ENCODE data around the gene MARCHF3. TPM values are rescaled to one million over a fixed set of nuclear protein-coding genes. Genes with fewer than 3 reads are reported as not detected.

MARCHF3 gene
- total and polyA plus RNA-seq, 2 donors (not counting 3 experiments of a cell fraction or from before 2014, with no cell fraction given) = 31.9 to 35.0 TPM

DNA sequence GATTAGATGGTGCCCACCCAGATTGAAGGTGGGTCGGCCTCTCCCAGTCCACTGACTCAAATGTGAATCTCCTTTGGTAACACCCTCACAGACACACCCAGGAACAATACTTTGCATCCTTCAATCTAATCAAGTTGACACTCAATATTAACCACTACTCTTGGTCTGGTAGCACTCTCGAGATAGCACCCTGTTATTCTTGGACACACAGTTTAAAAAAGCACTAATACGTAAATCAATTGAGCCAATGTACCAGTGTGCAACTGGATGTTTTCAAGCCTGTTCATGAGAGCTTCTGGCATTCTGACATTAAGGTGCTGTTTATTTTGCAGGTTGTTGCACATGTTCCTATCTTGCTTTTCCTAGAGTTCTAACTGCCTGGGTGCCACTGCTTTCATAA is 35.3 kb downstream of the MARCHF3 start:
- H3K4me3 ChIP-seq (replicated peaks in 1 of 3; ENCODE audit: insufficient read depth in 1 of 3, low read depth in 1 of 3, low read length in 3 of 3) = no peak overlapping the region
- peaks cover 85% of the 10 kb centered on the region for H3K79me2 ChIP-seq (ENCODE audit: control insufficient read depth, insufficient read depth, low read length)
- H3K27ac ChIP-seq (ENCODE audit: insufficient read depth, low read depth, low read length) = no peak overlapping the region
- no peak overlapping the region for H3K9ac ChIP-seq (replicated peaks; ENCODE audit: extremely low read depth, insufficient read depth, low read length)
- no peak overlapping the region for H2AFZ ChIP-seq (ENCODE audit: low read depth, low read length)
- no peaks in the 10 kb centered on the region for H3K27me3 ChIP-seq (ENCODE audit: control insufficient read depth in 2 of 2, insufficient read depth in 2 of 2, low read length in 2 of 2)
- H3K9me1 ChIP-seq (replicated peaks; ENCODE audit: control insufficient read depth, extremely low read depth, insufficient read depth, low read length) = no peaks in the 10 kb centered on the region
- no peak overlapping the region for H3K4me2 ChIP-seq (ENCODE audit: insufficient read depth, low read length)
- no peaks in the 10 kb centered on the region for H3K9me3 ChIP-seq (replicated peaks; ENCODE audit: control insufficient read depth, insufficient read depth, low read length)
- H3K36me3 ChIP-seq (ENCODE audit: control insufficient read depth in 2 of 2, extremely low read depth in 1 of 2, insufficient read depth in 2 of 2, low read length in 2 of 2) = no peaks in the 10 kb centered on the region
- peaks cover 5% of the 10 kb centered on the region for H3K4me1 ChIP-seq (ENCODE audit: control insufficient read depth, extremely low read depth, insufficient read depth, low read length)
- ChIA-PET POLR2A (no interaction called here), CTCF (no interaction called here)
- dilution Hi-C loops (cut with MboI; ENCODE audit: extremely low pct_ligation_motif_present, low sequenced_read_pairs) = no loop called here
- H4K20me1 ChIP-seq (replicated peaks; ENCODE audit: control insufficient read depth, extremely low read depth, insufficient read depth, low read length) = no peaks in the 10 kb centered on the region
- intact Hi-C loops (cut with micrococcal nuclease) = no loop called here
- TF ChIP-seq GATA2 (IDR thresholded peaks at IDR 0.05; ENCODE audit: insufficient read depth, insufficient read length, low read depth, low read length) (no peak), EZH2 (IDR thresholded peaks at IDR 0.05; ENCODE audit: borderline replicate concordance, low read depth, low read length, severe bottlenecking) (no peak), POLR2AphosphoS5 (IDR thresholded peaks at IDR 0.05; ENCODE audit: insufficient read depth, low read depth, low read length) (no peak), FOS (IDR thresholded peaks at IDR 0.05; ENCODE audit: borderline replicate concordance, insufficient read depth, low read length) (no peak), MAX (IDR thresholded peaks at IDR 0.05; ENCODE audit: insufficient read depth, insufficient read length) (no peak), JUN (IDR thresholded peaks at IDR 0.05; ENCODE audit: borderline replicate concordance, insufficient read depth, insufficient read length, low read depth) (no peak), MYC (IDR thresholded peaks at IDR 0.05; ENCODE audit: low read depth, low read length) (no peak)
- TF ChIP-seq, protein P1, sequence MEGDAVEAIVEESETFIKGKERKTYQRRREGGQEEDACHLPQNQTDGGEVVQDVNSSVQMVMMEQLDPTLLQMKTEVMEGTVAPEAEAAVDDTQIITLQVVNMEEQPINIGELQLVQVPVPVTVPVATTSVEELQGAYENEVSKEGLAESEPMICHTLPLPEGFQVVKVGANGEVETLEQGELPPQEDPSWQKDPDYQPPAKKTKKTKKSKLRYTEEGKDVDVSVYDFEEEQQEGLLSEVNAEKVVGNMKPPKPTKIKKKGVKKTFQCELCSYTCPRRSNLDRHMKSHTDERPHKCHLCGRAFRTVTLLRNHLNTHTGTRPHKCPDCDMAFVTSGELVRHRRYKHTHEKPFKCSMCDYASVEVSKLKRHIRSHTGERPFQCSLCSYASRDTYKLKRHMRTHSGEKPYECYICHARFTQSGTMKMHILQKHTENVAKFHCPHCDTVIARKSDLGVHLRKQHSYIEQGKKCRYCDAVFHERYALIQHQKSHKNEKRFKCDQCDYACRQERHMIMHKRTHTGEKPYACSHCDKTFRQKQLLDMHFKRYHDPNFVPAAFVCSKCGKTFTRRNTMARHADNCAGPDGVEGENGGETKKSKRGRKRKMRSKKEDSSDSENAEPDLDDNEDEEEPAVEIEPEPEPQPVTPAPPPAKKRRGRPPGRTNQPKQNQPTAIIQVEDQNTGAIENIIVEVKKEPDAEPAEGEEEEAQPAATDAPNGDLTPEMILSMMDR (IDR thresholded peaks at IDR 0.05; ENCODE audit: extremely low read depth in 1 of 2, insufficient read depth in 1 of 2, low read depth in 1 of 2, low read length in 2 of 2) = no peak
- DNase-seq (ENCODE audit: low read depth, low spot score) (no peak), FAIRE-seq (no peak)
- BruUV-seq (replicated peaks) = no TSS peak

All from endothelial cell of umbilical vein (primary cell).